Measurements from ENCODE around the gene ERCC6L.

DNA sequence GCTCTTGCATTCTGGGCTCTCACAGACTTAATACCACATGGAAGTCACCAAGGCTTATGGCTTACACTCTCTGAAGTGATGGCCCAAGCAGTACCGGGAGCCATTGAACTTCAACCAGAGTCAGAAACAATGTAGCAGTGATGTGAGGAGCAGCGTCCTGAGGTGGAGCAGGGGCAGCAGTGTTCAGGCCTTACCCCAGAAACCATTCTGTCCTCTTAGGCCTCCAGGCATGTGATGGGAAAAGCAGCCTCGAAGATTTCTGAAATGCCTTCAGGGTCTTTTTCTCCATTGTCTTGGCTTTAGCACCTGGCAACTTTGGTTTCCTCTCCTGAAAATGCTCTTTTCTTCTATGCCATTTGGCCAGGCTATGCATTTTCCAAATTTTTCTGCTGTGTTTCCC lies 80.1 kb downstream of the ERCC6L start:
- TF ChIP-seq, protein P1, sequence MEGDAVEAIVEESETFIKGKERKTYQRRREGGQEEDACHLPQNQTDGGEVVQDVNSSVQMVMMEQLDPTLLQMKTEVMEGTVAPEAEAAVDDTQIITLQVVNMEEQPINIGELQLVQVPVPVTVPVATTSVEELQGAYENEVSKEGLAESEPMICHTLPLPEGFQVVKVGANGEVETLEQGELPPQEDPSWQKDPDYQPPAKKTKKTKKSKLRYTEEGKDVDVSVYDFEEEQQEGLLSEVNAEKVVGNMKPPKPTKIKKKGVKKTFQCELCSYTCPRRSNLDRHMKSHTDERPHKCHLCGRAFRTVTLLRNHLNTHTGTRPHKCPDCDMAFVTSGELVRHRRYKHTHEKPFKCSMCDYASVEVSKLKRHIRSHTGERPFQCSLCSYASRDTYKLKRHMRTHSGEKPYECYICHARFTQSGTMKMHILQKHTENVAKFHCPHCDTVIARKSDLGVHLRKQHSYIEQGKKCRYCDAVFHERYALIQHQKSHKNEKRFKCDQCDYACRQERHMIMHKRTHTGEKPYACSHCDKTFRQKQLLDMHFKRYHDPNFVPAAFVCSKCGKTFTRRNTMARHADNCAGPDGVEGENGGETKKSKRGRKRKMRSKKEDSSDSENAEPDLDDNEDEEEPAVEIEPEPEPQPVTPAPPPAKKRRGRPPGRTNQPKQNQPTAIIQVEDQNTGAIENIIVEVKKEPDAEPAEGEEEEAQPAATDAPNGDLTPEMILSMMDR (conservative IDR thresholded peaks at IDR 0.05): no peak
- TF ChIP-seq EZH2 (IDR thresholded peaks at IDR 0.05; ENCODE audit: low read depth): no peak
